GM12878 (cell line): ENCODE measurements around the gene MBNL1. TPM values are rescaled to one million over a fixed set of nuclear protein-coding genes. Genes with fewer than 3 reads are reported as not detected.

Source experiments
- E4F1 ChIP-seq: fragments of 450-650 bp; IDR thresholded peaks from 2 replicates; pipeline ENCODE4 v1.6.1; 2018; ENCODE audit warnings: borderline replicate concordance, mild to moderate bottlenecking; ENCODE audit not compliant: partially characterized antibody
- GABPA ChIP-seq: IDR thresholded peaks from 2 replicates; pipeline ENCODE4 v1.6.1; 2014; ENCODE audit warnings: antibody characterized with exemption, low read depth, mild to moderate bottlenecking, inconsistent platforms
- HDAC6 ChIP-seq: fragments of 200-600 bp; sonication (generic); IDR thresholded peaks from one replicate; pipeline ENCODE4 v1.8.0; 2017; ENCODE audit warnings: antibody characterized with exemption; ENCODE audit not compliant: unreplicated experiment
- JUNB ChIP-seq: IDR thresholded peaks from 2 replicates; pipeline ENCODE4 v1.6.1; 2016; ENCODE audit warnings: antibody characterized with exemption, mild to moderate bottlenecking
- LARP7 ChIP-seq: fragments of 450-650 bp; IDR thresholded peaks from 2 replicates; pipeline ENCODE4 v1.6.1; 2017; ENCODE audit warnings: mild to moderate bottlenecking
- MTA2 ChIP-seq: fragments of 450-650 bp; IDR thresholded peaks from 2 replicates; pipeline ENCODE4 v1.6.1; 2016; ENCODE audit warnings: low read depth, mild to moderate bottlenecking, moderate library complexity
- MYB ChIP-seq: fragments of 150-350 bp; IDR thresholded peaks from 2 replicates; pipeline ENCODE4 v1.6.1; 2014; ENCODE audit warnings: mild to moderate bottlenecking, low read depth, low read length, borderline replicate concordance
- MYC ChIP-seq: IDR thresholded peaks from 2 replicates; pipeline ENCODE4 v1.6.1; 2011; ENCODE audit warnings: mild to moderate bottlenecking, low read length, moderate library complexity, inconsistent platforms; ENCODE audit not compliant: insufficient read depth, insufficient replicate concordance, insufficient read length, severe bottlenecking
- POU2F2 ChIP-seq: IDR thresholded peaks from 3 replicates; pipeline ENCODE4 v1.6.1; 2011; ENCODE audit warnings: low read depth, mild to moderate bottlenecking, low read length, borderline replicate concordance
- RAD21 ChIP-seq: IDR thresholded peaks from 2 replicates; pipeline ENCODE4 v1.6.1; 2011; ENCODE audit warnings: mild to moderate bottlenecking, low read depth, low read length, moderate library complexity; ENCODE audit not compliant: insufficient read depth
- RAD51 ChIP-seq: fragments of 450-650 bp; IDR thresholded peaks from 2 replicates; pipeline ENCODE4 v1.6.1; 2016; ENCODE audit warnings: moderate library complexity, mild to moderate bottlenecking, inconsistent platforms
- RB1 ChIP-seq: fragments of 450-650 bp; formaldehyde crosslinking; IDR thresholded peaks from 2 replicates; pipeline ENCODE4 v1.6.1; 2017; ENCODE audit warnings: mild to moderate bottlenecking, borderline replicate concordance
- REST ChIP-seq: IDR thresholded peaks from 2 replicates; pipeline ENCODE4 v1.6.1; 2012; ENCODE audit warnings: mild to moderate bottlenecking, low read depth, low read length
- SREBF1 ChIP-seq: IDR thresholded peaks from 2 replicates; pipeline ENCODE4 v1.6.1; 2012; ENCODE audit warnings: mild to moderate bottlenecking, low read length
- TARDBP ChIP-seq: IDR thresholded peaks from 2 replicates; pipeline ENCODE4 v1.6.1; 2016; ENCODE audit warnings: borderline replicate concordance
- TBL1XR1 ChIP-seq: IDR thresholded peaks from 2 replicates; pipeline ENCODE4 v1.6.1; 2012; ENCODE audit warnings: low read depth, low read length, improper control_type of control experiment
- TCF3 ChIP-seq: IDR thresholded peaks from 2 replicates; pipeline ENCODE4 v1.6.1; 2012; ENCODE audit warnings: low read depth, mild to moderate bottlenecking, low read length, borderline replicate concordance; ENCODE audit not compliant: insufficient read depth
- TCF7 ChIP-seq: IDR thresholded peaks from 2 replicates; pipeline ENCODE4 v1.6.1; 2014; ENCODE audit warnings: antibody characterized with exemption, borderline replicate concordance
- WRNIP1 ChIP-seq: IDR thresholded peaks from 2 replicates; pipeline ENCODE4 v1.6.1; 2011; ENCODE audit warnings: low read depth, low read length, improper control_type of control experiment, borderline replicate concordance
- YBX1 ChIP-seq: fragments of 450-650 bp; IDR thresholded peaks from 2 replicates; pipeline ENCODE4 v1.6.1; 2016; ENCODE audit warnings: antibody characterized with exemption
- YY1 ChIP-seq: IDR thresholded peaks from 2 replicates; pipeline ENCODE4 v1.6.1; 2011; ENCODE audit warnings: low read depth, mild to moderate bottlenecking, low read length
- ZNF24 ChIP-seq: fragments of 450-650 bp; IDR thresholded peaks from 2 replicates; pipeline ENCODE4 v1.6.1; 2017; ENCODE audit warnings: antibody characterized with exemption, mild to moderate bottlenecking
- ZSCAN29 ChIP-seq: fragments of 450-650 bp; IDR thresholded peaks from 2 replicates; pipeline ENCODE4 v1.6.1; 2017; ENCODE audit warnings: mild to moderate bottlenecking, moderate library complexity
- polyA plus RNA-seq, 11 experiments: library from polyadenylated mRNA; depleted of rRNA in 4 of 11; unstranded in 6 of 11; stranded (reverse) in 5 of 11; fragments of >200 nt; fragmentation: Nextera tagmentation in 4 of 11; fragmentation: Illumina TruSeq in 1 of 11; extraction: Ambion mirVana in 4 of 11; extraction: Trizol in 1 of 11; gene quantifications; 1 replicate in 1 of 11; 2 replicates in 10 of 11; pipeline versions ENCODE4 v1.2.1 to v1.2.3, GENCODE V29; 2011 to 2016; ENCODE audit warnings: inconsistent platforms in 2 of 11, missing spikeins in 2 of 11, low read depth in 1 of 11
- total RNA-seq, 4 experiments: library from RNA; depleted of rRNA in 3 of 4; stranded (reverse); fragments of >200 nt in 3 of 4; fragmentation: Illumina TruSeq in 1 of 4; extraction: Trizol in 1 of 4; gene quantifications; 2 replicates each; pipeline versions ENCODE4 v1.2.1 to v1.2.3, GENCODE V29; 2013 to 2021
- TF ChIP-seq, protein P1 (sequence below): IDR thresholded peaks from 2 replicates; pipeline ENCODE4 v1.6.1; 2012; ENCODE audit warnings: low read depth, low read length, improper control_type of control experiment

The MBNL1 gene
- total and polyA plus RNA-seq, 10 of the 15 experiments (the other 5 are each of a cell fraction or from before 2014, with no cell fraction given): 59.6 to 337 (median 143) TPM

GRCh38 chr3:152268555-152269055, at the start of gene MBNL1 (continued):
- TF ChIP-seq, protein P1, sequence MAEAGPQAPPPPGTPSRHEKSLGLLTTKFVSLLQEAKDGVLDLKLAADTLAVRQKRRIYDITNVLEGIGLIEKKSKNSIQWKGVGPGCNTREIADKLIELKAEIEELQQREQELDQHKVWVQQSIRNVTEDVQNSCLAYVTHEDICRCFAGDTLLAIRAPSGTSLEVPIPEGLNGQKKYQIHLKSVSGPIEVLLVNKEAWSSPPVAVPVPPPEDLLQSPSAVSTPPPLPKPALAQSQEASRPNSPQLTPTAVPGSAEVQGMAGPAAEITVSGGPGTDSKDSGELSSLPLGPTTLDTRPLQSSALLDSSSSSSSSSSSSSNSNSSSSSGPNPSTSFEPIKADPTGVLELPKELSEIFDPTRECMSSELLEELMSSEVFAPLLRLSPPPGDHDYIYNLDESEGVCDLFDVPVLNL: peak; percentile 24; the same call in 1 of the 2 replicates
- TF ChIP-seq RAD21 (no peak), E4F1 (no peak), MYB (no peak), JUNB (no peak), REST (no peak), YY1 (no peak), RAD51 (no peak), POU2F2 (peak; percentile 40; the same call in 1 of the 3 replicates), GABPA (no peak), TCF7 (no peak), ZNF24 (no peak), LARP7 (no peak), MYC (peak; percentile 54), RB1 (0 out of 2 replicates have a peak, but pooled peaks have one; percentile 59), ZSCAN29 (peak; percentile 9; the same call in 1 of the 2 replicates), SREBF1 (peak; percentile 70; the same call in 1 of the 2 replicates), YBX1 (no peak), WRNIP1 (no peak), HDAC6 (no peak), TCF3 (peak; percentile 32; the same call in 1 of the 2 replicates), TBL1XR1 (no peak), MTA2 (no peak), TARDBP (no peak)
